Measurements from ENCODE around the gene ICOSLG.
"Not testable (repeated sequence)": the region's sequence is repeated elsewhere in the genome, so short reads cannot be mapped to it uniquely, and the experiment has no call there.

Gene ICOSLG

GRCh38 chr21:44225605-44226004, 15.1 kb downstream of the ICOSLG start:
- not testable (repeated sequence) for DNase-seq (ENCODE audit: low read depth)

- DNase-seq (ENCODE audit: low read depth) = not testable (repeated sequence)
These were observed 17.4 kb downstream of the ICOSLG start for GRCh38 chr21:44223334-44223733.

- DNase-seq (ENCODE audit: low read depth) = not testable (repeated sequence)
These were observed 20.1 kb downstream of the ICOSLG start for GRCh38 chr21:44220674-44221073.

- DNase-seq (ENCODE audit: low read depth) = not testable (repeated sequence)
These were observed 22.3 kb downstream of the ICOSLG start for GRCh38 chr21:44218461-44218860.

- not testable (repeated sequence) for DNase-seq (ENCODE audit: low read depth)
These were observed 28.8 kb downstream of the ICOSLG start for GRCh38 chr21:44211978-44212377.

- not testable (repeated sequence) for DNase-seq (ENCODE audit: low read depth)
These were observed 29.2 kb downstream of the ICOSLG start for GRCh38 chr21:44211574-44211973.

GRCh38 chr21:44207860-44208646, 32.7 kb downstream of the ICOSLG start:
- DNase-seq (ENCODE audit: low read depth) = not testable (repeated sequence)

GRCh38 chr21:44206698-44207676, 33.8 kb downstream of the ICOSLG start:
- DNase-seq (ENCODE audit: low read depth) = not testable (repeated sequence)

GRCh38 chr21:44206187-44206586, 34.6 kb downstream of the ICOSLG start:
- not testable (repeated sequence) for DNase-seq (ENCODE audit: low read depth)

- DNase-seq (ENCODE audit: low read depth) = not testable (repeated sequence)
These were observed 38.0 kb downstream of the ICOSLG start for GRCh38 chr21:44202590-44203299.

GRCh38 chr21:44199997-44200396, 40.7 kb downstream of the ICOSLG start:
- not testable (repeated sequence) for DNase-seq (ENCODE audit: low read depth)

GRCh38 chr21:44199448-44199847, 41.3 kb downstream of the ICOSLG start:
- no peak for DNase-seq (ENCODE audit: low read depth)

GRCh38 chr21:44197156-44197516, 43.6 kb downstream of the ICOSLG start:
- DNase-seq (ENCODE audit: low read depth) = not testable (repeated sequence)

GRCh38 chr21:44196212-44197155, 44.3 kb downstream of the ICOSLG start:
- DNase-seq (ENCODE audit: low read depth) = peak; percentile 42

GRCh38 chr21:44194888-44195287, 45.9 kb downstream of the ICOSLG start:
- not testable (repeated sequence) for DNase-seq (ENCODE audit: low read depth)

- DNase-seq (ENCODE audit: low read depth) = not testable (repeated sequence)
These were observed 46.3 kb downstream of the ICOSLG start for GRCh38 chr21:44194451-44194850.

GRCh38 chr21:44193108-44193507, 47.6 kb downstream of the ICOSLG start:
- DNase-seq (ENCODE audit: low read depth) = not testable (repeated sequence)

- not testable (repeated sequence) for DNase-seq (ENCODE audit: low read depth)
These were observed 50.1 kb downstream of the ICOSLG start for GRCh38 chr21:44190349-44191271.

- DNase-seq (ENCODE audit: low read depth) = not testable (repeated sequence)
These were observed 55.9 kb downstream of the ICOSLG start for GRCh38 chr21:44184862-44185261.

GRCh38 chr21:44182202-44182601, 58.5 kb downstream of the ICOSLG start:
- not testable (repeated sequence) for DNase-seq (ENCODE audit: low read depth)

All from activated T-cell treated with anti-CD3 and anti-CD28 coated beads for 1 hour (primary cell).